Choroid plexus epithelial cell (primary cell): ENCODE results near the gene NKD2.
"Not testable (repeated sequence)": the region's sequence is repeated elsewhere in the genome, so short reads cannot be mapped to it uniquely, and the experiment has no call there.

Experiments
- DNase-seq: peaks from one replicate; pipeline ENCODE4 v3.0.0-alpha.2; 2010; ENCODE audit warnings: low read depth
- H3K4me3 ChIP-seq: 2 replicates; pipeline ENCODE4 v1.5.1; 2011; ENCODE audit warnings: low read depth, mild to moderate bottlenecking, control low read depth, low read length, moderate library complexity
- TF ChIP-seq, protein P1 (sequence below): conservative IDR thresholded peaks from 2 replicates; pipeline ENCODE4 v1.5.1; 2011; ENCODE audit warnings: low read depth, mild to moderate bottlenecking, control low read depth, inconsistent platforms, low read length, moderate library complexity

The NKD2 gene

GRCh38 chr5:1078206-1078605, 69.6 kb downstream of the NKD2 start:
- TF ChIP-seq, protein P1, sequence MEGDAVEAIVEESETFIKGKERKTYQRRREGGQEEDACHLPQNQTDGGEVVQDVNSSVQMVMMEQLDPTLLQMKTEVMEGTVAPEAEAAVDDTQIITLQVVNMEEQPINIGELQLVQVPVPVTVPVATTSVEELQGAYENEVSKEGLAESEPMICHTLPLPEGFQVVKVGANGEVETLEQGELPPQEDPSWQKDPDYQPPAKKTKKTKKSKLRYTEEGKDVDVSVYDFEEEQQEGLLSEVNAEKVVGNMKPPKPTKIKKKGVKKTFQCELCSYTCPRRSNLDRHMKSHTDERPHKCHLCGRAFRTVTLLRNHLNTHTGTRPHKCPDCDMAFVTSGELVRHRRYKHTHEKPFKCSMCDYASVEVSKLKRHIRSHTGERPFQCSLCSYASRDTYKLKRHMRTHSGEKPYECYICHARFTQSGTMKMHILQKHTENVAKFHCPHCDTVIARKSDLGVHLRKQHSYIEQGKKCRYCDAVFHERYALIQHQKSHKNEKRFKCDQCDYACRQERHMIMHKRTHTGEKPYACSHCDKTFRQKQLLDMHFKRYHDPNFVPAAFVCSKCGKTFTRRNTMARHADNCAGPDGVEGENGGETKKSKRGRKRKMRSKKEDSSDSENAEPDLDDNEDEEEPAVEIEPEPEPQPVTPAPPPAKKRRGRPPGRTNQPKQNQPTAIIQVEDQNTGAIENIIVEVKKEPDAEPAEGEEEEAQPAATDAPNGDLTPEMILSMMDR, result no peak
- DNase-seq, result no peak
- no peak overlapping the region for H3K4me3 ChIP-seq

- no peak overlapping the region for H3K4me3 ChIP-seq
- TF ChIP-seq, protein P1, result no peak
- no peak for DNase-seq
These were observed 70.2 kb downstream of the NKD2 start for GRCh38 chr5:1078851-1079250.

DNA sequence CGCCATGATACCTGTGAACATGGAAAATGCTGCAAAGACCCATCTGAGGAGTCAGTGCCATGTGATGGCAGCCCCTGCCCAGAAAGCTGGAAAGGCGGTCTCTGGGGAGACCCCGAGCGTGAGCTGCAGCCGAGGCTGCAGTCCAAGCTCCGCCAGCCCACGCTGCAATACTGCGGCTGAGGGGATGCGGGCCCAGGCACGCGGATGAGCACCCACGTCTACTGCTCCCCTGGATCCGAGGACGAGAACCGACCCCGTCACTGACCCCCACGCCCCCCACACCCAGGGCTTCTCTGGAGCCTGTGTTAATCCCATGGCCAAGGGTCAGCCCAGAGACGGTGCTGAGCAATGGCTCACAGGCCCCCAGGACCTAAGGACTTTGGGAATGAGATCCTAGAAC, 70.9 kb downstream of the NKD2 start:
- TF ChIP-seq, protein P1, result no peak
- H3K4me3 ChIP-seq, result no peak overlapping the region
- DNase-seq, result no peak

- no peak overlapping the region for H3K4me3 ChIP-seq
- DNase-seq, result no peak
- TF ChIP-seq, protein P1, result no peak
These were observed 71.4 kb downstream of the NKD2 start for GRCh38 chr5:1079961-1080360.

GRCh38 chr5:1080432-1080831, 71.8 kb downstream of the NKD2 start:
- TF ChIP-seq, protein P1, result no peak
- H3K4me3 ChIP-seq, result no peak overlapping the region
- no peak for DNase-seq

DNA sequence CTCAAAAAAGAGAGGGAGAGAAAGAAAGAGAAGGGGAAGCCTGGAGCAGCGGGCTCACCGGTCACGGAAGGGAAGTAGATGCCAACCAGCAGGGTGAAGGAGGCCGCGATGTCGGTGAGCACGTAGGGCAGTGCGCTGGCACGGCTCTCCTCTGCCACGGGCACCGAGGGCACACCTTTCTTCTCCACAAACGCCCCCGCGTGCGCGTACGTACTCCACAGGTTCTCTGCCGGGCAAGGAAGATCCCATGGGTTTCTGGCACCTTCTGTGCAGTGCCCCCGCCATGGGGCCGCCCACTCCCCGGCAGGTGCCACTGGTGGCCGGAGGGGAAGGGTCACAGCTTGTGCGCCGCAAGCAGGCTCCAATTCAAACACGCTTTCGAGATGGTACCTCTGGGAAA, 72.9 kb downstream of the NKD2 start:
- DNase-seq, result no peak
- H3K4me3 ChIP-seq, result no peak overlapping the region
- TF ChIP-seq, protein P1, result no peak

GRCh38 chr5:1083026-1083425, 74.4 kb downstream of the NKD2 start:
- not testable (repeated sequence) for DNase-seq, H3K4me3 ChIP-seq
